Nephron (organoid): ENCODE data around the gene RELT.

ENCODE experiments used
- H3K27ac Mint-ChIP-seq, 3 experiments: 2 replicates each; pipeline ENCODE4 v1.8.0; 2020; ENCODE audit warnings: mixed read lengths in 3 of 3, mild to moderate bottlenecking in 2 of 3, moderate library complexity in 1 of 3
- H3K27me3 Mint-ChIP-seq: 2 replicates; pipeline ENCODE4 v1.8.0; 2021; ENCODE audit warnings: low read depth, mild to moderate bottlenecking, moderate library complexity, mixed read lengths
- H3K36me3 Mint-ChIP-seq: 2 replicates; pipeline ENCODE4 v1.8.0; 2020; ENCODE audit warnings: low read depth, mixed read lengths
- H3K4me1 Mint-ChIP-seq: 2 replicates; pipeline ENCODE4 v1.8.0; 2020; ENCODE audit warnings: mixed read lengths
- H3K4me3 Mint-ChIP-seq, 3 experiments: 2 replicates each; pipeline ENCODE4 v1.8.0; 2020; ENCODE audit warnings: mild to moderate bottlenecking in 3 of 3, mixed read lengths in 3 of 3, moderate library complexity in 2 of 3
- H3K9me3 Mint-ChIP-seq: 2 replicates; pipeline ENCODE4 v1.8.0; 2020; ENCODE audit warnings: mixed read lengths
- TF ChIP-seq, protein P1 (sequence below), 3 experiments: fragments of 200-600 bp; sonication (generic); IDR thresholded peaks; one replicate each; pipeline ENCODE4 v1.5.0; 2021; ENCODE audit warnings: antibody characterized with exemption in 3 of 3; ENCODE audit not compliant: unreplicated experiment in 3 of 3

The RELT gene

GRCh38 chr11:73398721-73399120 lies 22.5 kb downstream of the RELT start:
- H3K4me3 Mint-ChIP-seq: no peak overlapping the region
- H3K27me3 Mint-ChIP-seq: peaks cover 3% of the 10 kb centered on the region
- H3K36me3 Mint-ChIP-seq: no peaks in the 10 kb centered on the region
- H3K27ac Mint-ChIP-seq: no peak overlapping the region
- H3K4me1 Mint-ChIP-seq: peaks cover 17% of the 10 kb centered on the region
- H3K9me3 Mint-ChIP-seq: no peaks in the 10 kb centered on the region
- TF ChIP-seq, protein P1, sequence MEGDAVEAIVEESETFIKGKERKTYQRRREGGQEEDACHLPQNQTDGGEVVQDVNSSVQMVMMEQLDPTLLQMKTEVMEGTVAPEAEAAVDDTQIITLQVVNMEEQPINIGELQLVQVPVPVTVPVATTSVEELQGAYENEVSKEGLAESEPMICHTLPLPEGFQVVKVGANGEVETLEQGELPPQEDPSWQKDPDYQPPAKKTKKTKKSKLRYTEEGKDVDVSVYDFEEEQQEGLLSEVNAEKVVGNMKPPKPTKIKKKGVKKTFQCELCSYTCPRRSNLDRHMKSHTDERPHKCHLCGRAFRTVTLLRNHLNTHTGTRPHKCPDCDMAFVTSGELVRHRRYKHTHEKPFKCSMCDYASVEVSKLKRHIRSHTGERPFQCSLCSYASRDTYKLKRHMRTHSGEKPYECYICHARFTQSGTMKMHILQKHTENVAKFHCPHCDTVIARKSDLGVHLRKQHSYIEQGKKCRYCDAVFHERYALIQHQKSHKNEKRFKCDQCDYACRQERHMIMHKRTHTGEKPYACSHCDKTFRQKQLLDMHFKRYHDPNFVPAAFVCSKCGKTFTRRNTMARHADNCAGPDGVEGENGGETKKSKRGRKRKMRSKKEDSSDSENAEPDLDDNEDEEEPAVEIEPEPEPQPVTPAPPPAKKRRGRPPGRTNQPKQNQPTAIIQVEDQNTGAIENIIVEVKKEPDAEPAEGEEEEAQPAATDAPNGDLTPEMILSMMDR (IDR thresholded peaks at IDR 0.05; ENCODE audit: unreplicated experiment in 3 of 3): no peak

- no peak overlapping the region for H3K27ac Mint-ChIP-seq
- peaks cover 3% of the 10 kb centered on the region for H3K27me3 Mint-ChIP-seq
- peaks cover 21% of the 10 kb centered on the region for H3K4me1 Mint-ChIP-seq
- TF ChIP-seq, protein P1 (IDR thresholded peaks at IDR 0.05; ENCODE audit: unreplicated experiment in 3 of 3): no peak
- no peak overlapping the region for H3K4me3 Mint-ChIP-seq
- no peaks in the 10 kb centered on the region for H3K9me3 Mint-ChIP-seq
- H3K36me3 Mint-ChIP-seq: peaks cover 2% of the 10 kb centered on the region
These were observed 23.0 kb downstream of the RELT start for GRCh38 chr11:73399159-73399590.

DNA sequence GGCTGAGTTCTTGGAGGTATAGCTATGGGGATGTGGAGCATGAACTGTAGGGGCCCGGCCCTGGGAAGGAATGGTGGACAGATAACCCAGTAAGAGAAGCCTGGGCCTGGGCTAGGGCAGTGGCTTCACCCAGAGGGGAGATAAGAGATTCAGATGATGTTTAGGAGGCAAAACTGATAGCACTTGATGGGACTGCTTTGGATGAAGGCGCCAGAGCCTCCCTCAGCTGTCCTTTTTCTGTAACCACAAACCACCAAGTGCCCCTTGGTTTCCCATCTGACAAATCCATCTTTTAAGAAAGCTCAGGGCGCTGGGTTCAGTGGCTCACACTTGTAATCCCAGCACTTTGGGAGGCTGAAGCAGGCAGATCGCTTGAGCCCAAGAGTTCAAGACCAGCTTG lies 23.4 kb downstream of the RELT start:
- Mint-ChIP-seq H3K36me3 (peaks cover 3% of the 10 kb centered on the region), H3K27ac (no peak overlapping the region), H3K9me3 (no peaks in the 10 kb centered on the region), H3K4me3 (no peak overlapping the region), H3K4me1 (peaks cover 23% of the 10 kb centered on the region), H3K27me3 (peaks cover 3% of the 10 kb centered on the region)
- TF ChIP-seq, protein P1 (IDR thresholded peaks at IDR 0.05; ENCODE audit: unreplicated experiment in 3 of 3): no peak

- H3K4me1 Mint-ChIP-seq: peaks cover 27% of the 10 kb centered on the region
- H3K27ac Mint-ChIP-seq: peak overlapping the region in 1 of 3 experiments; percentile 30
- peaks cover 6% of the 10 kb centered on the region for H3K36me3 Mint-ChIP-seq
- TF ChIP-seq, protein P1 (IDR thresholded peaks at IDR 0.05; ENCODE audit: unreplicated experiment in 3 of 3): no peak
- no peak overlapping the region for H3K4me3 Mint-ChIP-seq
- peaks cover 3% of the 10 kb centered on the region for H3K27me3 Mint-ChIP-seq
- no peaks in the 10 kb centered on the region for H3K9me3 Mint-ChIP-seq
These were observed 24.1 kb downstream of the RELT start for GRCh38 chr11:73400293-73400692.

DNA sequence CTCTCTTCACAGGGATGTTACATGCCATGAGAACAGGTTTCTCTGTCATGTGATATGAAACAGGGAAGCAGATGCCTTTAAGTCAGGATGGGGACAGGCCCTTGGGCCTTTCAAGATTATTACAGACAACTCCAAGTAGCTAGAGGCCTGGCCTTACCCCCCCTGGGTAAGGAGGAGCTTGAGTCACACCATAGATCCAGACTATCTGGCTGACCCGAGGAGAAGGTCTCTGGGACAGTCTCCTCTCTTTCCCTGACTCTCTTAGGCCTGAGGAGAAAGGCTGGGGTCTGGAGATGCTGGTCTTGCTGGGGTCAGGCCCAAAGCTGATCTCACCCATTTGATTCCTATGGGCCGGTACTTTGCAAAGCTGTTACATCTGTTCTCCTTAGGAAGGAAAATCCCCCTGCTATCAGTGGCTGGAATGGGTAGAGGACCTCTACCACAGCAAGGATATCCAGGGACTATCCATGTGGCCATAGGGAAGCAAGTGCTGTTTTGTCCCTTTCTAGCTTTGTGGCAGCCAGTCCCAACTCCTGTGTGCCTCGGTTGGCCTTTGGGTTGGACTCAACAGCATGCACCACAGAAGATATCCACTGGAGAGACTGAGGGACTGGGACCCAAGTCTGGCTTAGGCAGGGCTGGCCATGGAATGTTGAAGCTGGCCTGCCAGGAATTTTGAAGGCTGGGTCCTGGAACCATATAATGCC lies 25.2 kb downstream of the RELT start:
- Mint-ChIP-seq H3K4me1 (peaks cover 23% of the 10 kb centered on the region), H3K9me3 (no peaks in the 10 kb centered on the region), H3K27me3 (peaks cover 3% of the 10 kb centered on the region), H3K4me3 (no peak overlapping the region), H3K36me3 (peaks cover 9% of the 10 kb centered on the region), H3K27ac (peak overlapping the region in 1 of 3 experiments; percentile 30)
- TF ChIP-seq, protein P1 (IDR thresholded peaks at IDR 0.05; ENCODE audit: unreplicated experiment in 3 of 3): no peak
